PC-9 (cell line): ENCODE data around the gene KCNS1.

Experiments used
- CTCF ChIP-seq: fragments of 200-600 bp; sonication (generic); conservative IDR thresholded peaks from 2 replicates; pipeline ENCODE4 v1.6.1; 2017; ENCODE audit warnings: mixed run types, antibody characterized with exemption, mild to moderate bottlenecking, moderate library complexity
- EZH2 ChIP-seq: fragments of 200-600 bp; sonication (generic); IDR thresholded peaks from 2 replicates; pipeline ENCODE4 v1.8.0; 2017; ENCODE audit warnings: antibody characterized with exemption, low read depth

GRCh38 chr20:45059022-45059728, 41.8 kb downstream of the KCNS1 start:
- TF ChIP-seq CTCF (no peak), EZH2 (no peak)
